GM12878 (cell line): Measurements from ENCODE around the gene APLP1. TPM values are rescaled to one million over a fixed set of nuclear protein-coding genes. Genes with fewer than 3 reads are reported as not detected.
"Not testable (repeated sequence)": the region's sequence is repeated elsewhere in the genome, so short reads cannot be mapped to it uniquely, and the experiment has no call there.

Experiments used
- ATAC-seq: fragments of 200-7000 bp; cut with Tn5 transposase; 3 replicates; pipeline ENCODE4 v1.9.1; 2020; ENCODE audit warnings: mild to moderate bottlenecking, moderate library complexity
- BruUV-seq: library from RNA; stranded (reverse); fragments of 400-500 nt; replicated peaks from 2 replicates; lab custom pipeline; 2021; lab: Mats Ljungman, UMichigan
- CTCF ChIA-PET: fragments of 300-600 bp; sonication (Branson Sonifier 250); formaldehyde crosslinking; extraction: SDS; loops from one replicate; lab custom pipeline; 2021; ENCODE audit warnings: inconsistent platforms; lab: Yijun Ruan, JAX
- POLR2A ChIA-PET: fragments of 350-600 bp; formaldehyde crosslinking; extraction: SDS; loops from one replicate; lab custom pipeline; 2021; ENCODE audit warnings: inconsistent platforms; lab: Charles Lee
- RAD21 ChIA-PET: fragments of 300-600 bp; sonication (Branson Sonifier 250); formaldehyde crosslinking; loops from one replicate; lab custom pipeline; 2023; ENCODE audit warnings: antibody characterized with exemption; ENCODE audit not compliant: unreplicated experiment; lab: Charles Lee
- SMC1A ChIA-PET: fragments of 300-600 bp; sonication (Branson Sonifier 250); formaldehyde crosslinking; loops from one replicate; lab custom pipeline; 2023; ENCODE audit not compliant: unreplicated experiment, uncharacterized antibody; lab: Charles Lee
- DNase-seq: peaks from one replicate; pipeline ENCODE4 v3.0.0-alpha.2; 2011; ENCODE audit warnings: low read depth, low spot score
- FAIRE-seq: peaks from 3 replicates; lab custom pipeline; 2011; peaks lifted over from hg19 to GRCh38; lab: Jason Lieb, UNC
- H2AFZ ChIP-seq: 2 replicates; pipeline ENCODE4 v1.6.0; 2011; ENCODE audit warnings: low read depth, low read length, control low read depth; ENCODE audit not compliant: control insufficient read depth
- H3K27ac ChIP-seq: 2 replicates; pipeline ENCODE4 v1.5.1; 2011; ENCODE audit warnings: control low read depth; ENCODE audit not compliant: control insufficient read depth, insufficient read depth
- H3K27me3 ChIP-seq, 2 experiments: replicated peaks in 1 of 2; 2 replicates each; pipeline versions ENCODE4 v1.6.0 to v1.6.1; 2011; ENCODE audit warnings: low read length in 1 of 2; ENCODE audit not compliant: control insufficient read depth in 2 of 2, insufficient read depth in 2 of 2
- H3K36me3 ChIP-seq, 2 experiments: 2 replicates each; pipeline ENCODE4 v1.5.1; 2011; ENCODE audit warnings: low read length in 1 of 2; ENCODE audit not compliant: control insufficient read depth in 2 of 2, insufficient read depth in 2 of 2
- H3K4me1 ChIP-seq: 2 replicates; pipeline ENCODE4 v1.6.1; 2011; ENCODE audit warnings: mild to moderate bottlenecking, low read length, moderate library complexity, mixed read lengths; ENCODE audit not compliant: control insufficient read depth, insufficient read depth
- H3K4me2 ChIP-seq: 2 replicates; pipeline ENCODE4 v1.6.0; 2011; ENCODE audit warnings: control low read depth; ENCODE audit not compliant: control insufficient read depth, insufficient read depth
- H3K4me3 ChIP-seq: fragments of 200-600 bp; sonication (generic); 2 replicates; pipeline ENCODE4 v1.5.1; 2016
- H3K79me2 ChIP-seq: 2 replicates; pipeline ENCODE4 v1.6.0; 2011; ENCODE audit warnings: low read length; ENCODE audit not compliant: control insufficient read depth, insufficient read depth
- H3K9ac ChIP-seq: 2 replicates; pipeline ENCODE4 v1.8.0; 2011; ENCODE audit warnings: low read length, control low read depth, mixed read lengths; ENCODE audit not compliant: control insufficient read depth, insufficient read depth
- H3K9me3 ChIP-seq: replicated peaks from 3 replicates; pipeline ENCODE4 v1.5.1; 2011; ENCODE audit warnings: mild to moderate bottlenecking, low read length; ENCODE audit not compliant: control insufficient read depth, insufficient read depth
- H4K20me1 ChIP-seq: 2 replicates; pipeline ENCODE4 v1.6.0; 2011; ENCODE audit not compliant: control insufficient read depth, insufficient read depth
- NFYB ChIP-seq: IDR thresholded peaks from 2 replicates; pipeline ENCODE4 v1.6.1; 2011; ENCODE audit warnings: low read depth, mild to moderate bottlenecking, low read length, improper control_type of control experiment, moderate library complexity; ENCODE audit not compliant: insufficient read depth
- SMARCA5 ChIP-seq: fragments of 450-650 bp; IDR thresholded peaks from 2 replicates; pipeline ENCODE4 v1.6.1; 2017; ENCODE audit warnings: mild to moderate bottlenecking
- WGBS: methylation state at CpG from one replicate; pipeline ENCODE4 v1.1.6; 2016; ENCODE audit warnings: low lambda C conversion rate; ENCODE audit not compliant: insufficient replicate concordance, insufficient coverage; ENCODE audit errors: missing lambda C conversion rate; 5-methylcytosine and 5-hydroxymethylcytosine counted together
- in situ Hi-C: fragments of 300-500 bp; cut with MboI; formaldehyde crosslinking; loops from 9 replicates; pipeline ENCODE4 v1.14.3; 2018; ENCODE audit warnings: mixed read lengths
- intact Hi-C: fragments of 100-400 bp; cut with micrococcal nuclease; formaldehyde crosslinking; loops from one replicate; pipeline ENCODE4 v1.14.2; 2022; ENCODE audit not compliant: unreplicated experiment
- polyA plus RNA-seq, 11 experiments: library from polyadenylated mRNA; depleted of rRNA in 4 of 11; unstranded in 6 of 11; stranded (reverse) in 5 of 11; fragments of >200 nt; fragmentation: Nextera tagmentation in 4 of 11; fragmentation: Illumina TruSeq in 1 of 11; extraction: Ambion mirVana in 4 of 11; extraction: Trizol in 1 of 11; gene quantifications; 1 replicate in 1 of 11; 2 replicates in 10 of 11; pipeline versions ENCODE4 v1.2.1 to v1.2.3, GENCODE V29; 2011 to 2016; ENCODE audit warnings: inconsistent platforms in 2 of 11, missing spikeins in 2 of 11, low read depth in 1 of 11
- total RNA-seq, 4 experiments: library from RNA; depleted of rRNA in 3 of 4; stranded (reverse); fragments of >200 nt in 3 of 4; fragmentation: Illumina TruSeq in 1 of 4; extraction: Trizol in 1 of 4; gene quantifications; 2 replicates each; pipeline versions ENCODE4 v1.2.1 to v1.2.3, GENCODE V29; 2013 to 2021
- TF ChIP-seq, protein P1 (sequence below): fragments of 450-650 bp; IDR thresholded peaks from 2 replicates; pipeline ENCODE4 v1.6.1; 2017; ENCODE audit warnings: mild to moderate bottlenecking

The APLP1 gene
- total and polyA plus RNA-seq, 10 of the 15 experiments (the other 5 are each of a cell fraction or from before 2014, with no cell fraction given): 0.07 to 2.2 (median 0.91) TPM; not detected in 1

DNA sequence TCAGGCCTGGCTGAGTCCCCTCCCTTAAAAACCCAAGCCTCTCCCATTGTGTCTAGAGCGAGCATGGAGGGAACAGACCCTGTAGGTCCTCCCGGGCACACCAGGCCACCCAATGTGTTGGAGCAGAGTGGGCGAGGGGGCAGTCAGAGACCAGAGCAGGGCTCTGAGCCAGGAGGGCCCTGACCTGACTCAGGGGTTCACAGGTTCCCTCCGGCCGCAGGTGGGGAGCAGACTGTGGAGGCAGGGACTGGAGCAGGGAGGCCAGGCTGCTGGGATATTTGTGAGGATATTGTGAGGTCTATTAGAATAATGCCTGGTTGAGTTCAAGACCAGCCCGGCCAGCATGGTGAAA, 41.3 kb downstream of the APLP1 start:
- Histone ChIP-seq H3K9me3 (no peaks in the 10 kb centered on the region), H3K79me2 (no peaks in the 10 kb centered on the region), H3K4me1 (peaks cover 55% of the 10 kb centered on the region), H3K27ac (peak overlapping the region; percentile 88)
- intact Hi-C loops: no loop called here
- FAIRE-seq (no peak), ATAC-seq (no peak)
- SMC1A ChIA-PET: interaction anchor here (1.5 kb wide), 1 partner anchor 21 kb away, joined by 4 read pairs; no protein-coding TSS in a partner anchor
- BruUV-seq: no TSS peak
- no peak for TF ChIP-seq NFYB
- TF ChIP-seq SMARCA5: peak; percentile 15; the same call in 1 of the 2 replicates
- TF ChIP-seq, protein P1, sequence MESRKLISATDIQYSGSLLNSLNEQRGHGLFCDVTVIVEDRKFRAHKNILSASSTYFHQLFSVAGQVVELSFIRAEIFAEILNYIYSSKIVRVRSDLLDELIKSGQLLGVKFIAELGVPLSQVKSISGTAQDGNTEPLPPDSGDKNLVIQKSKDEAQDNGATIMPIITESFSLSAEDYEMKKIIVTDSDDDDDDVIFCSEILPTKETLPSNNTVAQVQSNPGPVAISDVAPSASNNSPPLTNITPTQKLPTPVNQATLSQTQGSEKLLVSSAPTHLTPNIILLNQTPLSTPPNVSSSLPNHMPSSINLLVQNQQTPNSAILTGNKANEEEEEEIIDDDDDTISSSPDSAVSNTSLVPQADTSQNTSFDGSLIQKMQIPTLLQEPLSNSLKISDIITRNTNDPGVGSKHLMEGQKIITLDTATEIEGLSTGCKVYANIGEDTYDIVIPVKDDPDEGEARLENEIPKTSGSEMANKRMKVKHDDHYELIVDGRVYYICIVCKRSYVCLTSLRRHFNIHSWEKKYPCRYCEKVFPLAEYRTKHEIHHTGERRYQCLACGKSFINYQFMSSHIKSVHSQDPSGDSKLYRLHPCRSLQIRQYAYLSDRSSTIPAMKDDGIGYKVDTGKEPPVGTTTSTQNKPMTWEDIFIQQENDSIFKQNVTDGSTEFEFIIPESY: no peak
- TF ChIP-seq, all 136 proteins: peak for 1
- WGBS: 68% methylated on average over 6 of the region's 6 CpGs
- no peaks in the 10 kb centered on the region for H3K27me3 ChIP-seq
- ChIA-PET POLR2A (interaction anchor here (1.0 to 1.6 kb wide), 3 partner anchors 9 to 22 kb away, joined by 3 to 6 read pairs (median 4); partner anchors contain the start of gene NFKBID), RAD21 (interaction anchor here (1.0 to 1.7 kb wide), 4 partner anchors 9 to 166 kb away, joined by 4 to 10 read pairs (median 5); partner anchors contain the start of gene NFKBID), CTCF (interaction anchor here (0.6 to 1.7 kb wide), 3 partner anchors 21 to 196 kb away, joined by 3 to 7 read pairs (median 5); no protein-coding TSS in a partner anchor)
- no peak overlapping the region for H3K4me3 ChIP-seq
- in situ Hi-C loops: loop anchor here (10.0 kb wide), 1 partner anchor 575 kb away; no protein-coding TSS in a partner anchor
- no peaks in the 10 kb centered on the region for H4K20me1 ChIP-seq
- peak overlapping the region; percentile 67 for H3K9ac ChIP-seq
- peak overlapping the region; percentile 89 for H2AFZ ChIP-seq
- peak overlapping the region; percentile 84 for H3K4me2 ChIP-seq
- no peak for DNase-seq
- H3K36me3 ChIP-seq: no peaks in the 10 kb centered on the region

DNA sequence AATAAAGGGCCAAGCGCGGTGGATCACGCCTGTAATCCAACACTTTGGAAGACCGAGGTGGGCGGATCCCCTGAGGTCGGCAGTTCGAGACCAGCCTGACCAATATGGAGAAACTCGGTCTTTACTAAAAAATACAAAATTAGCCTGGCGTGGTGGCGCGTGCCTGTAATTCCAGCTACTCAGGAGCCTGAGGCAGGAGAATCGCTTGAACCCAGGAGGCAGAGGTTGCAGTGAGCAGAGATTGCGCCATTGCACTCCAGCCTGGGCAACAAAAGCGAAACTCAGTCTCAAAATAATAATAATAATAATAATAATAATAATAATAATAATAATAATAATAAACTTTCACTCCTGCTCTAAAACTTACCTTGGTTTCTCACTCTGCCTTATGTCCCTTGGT, 42.0 kb downstream of the APLP1 start:
- ChIA-PET SMC1A (interaction anchor here (1.0 to 1.5 kb wide), 2 partner anchors 16 to 21 kb away, joined by 4 read pairs; no protein-coding TSS in a partner anchor), POLR2A (interaction anchor here (1.0 to 1.6 kb wide), 2 partner anchors 19 to 21 kb away, joined by 3 to 4 read pairs; no protein-coding TSS in a partner anchor), CTCF (interaction anchor here (0.6 kb wide), 1 partner anchor 28 kb away, joined by 3 read pairs; no protein-coding TSS in a partner anchor)
- H3K27me3 ChIP-seq, intact Hi-C loops, H2AFZ ChIP-seq, H3K36me3 ChIP-seq, H3K9me3 ChIP-seq, ATAC-seq, DNase-seq, BruUV-seq, H3K4me2 ChIP-seq, H4K20me1 ChIP-seq, H3K4me3 ChIP-seq, H3K9ac ChIP-seq, H3K79me2 ChIP-seq, in situ Hi-C loops, RAD21 ChIA-PET, FAIRE-seq, H3K27ac ChIP-seq: not testable (repeated sequence)
- 96% methylated on average over 14 of the region's 14 CpGs for WGBS
- H3K4me1 ChIP-seq: peaks cover 59% of the 10 kb centered on the region
